Kidney (tissue), 14 donors: ENCODE data around the gene SNCAIP. TPM values are rescaled to one million over a fixed set of nuclear protein-coding genes. Genes with fewer than 3 reads are reported as not detected.

Source experiments
- DNase-seq, 5 donors: peaks; one replicate each; pipeline ENCODE4 v3.0.0-alpha.2; 2013 to 2020
- FAIRE-seq: peaks from 2 replicates; lab custom pipeline; 2012; peaks lifted over from hg19 to GRCh38; lab: Jason Lieb, UNC
- H3K27ac ChIP-seq, 2 donors: one replicate each; pipeline ENCODE4 v1.7.0; 2013; ENCODE audit warnings: low read depth in 2 of 2, low read length in 2 of 2, inconsistent platforms in 1 of 2
- H3K27me3 ChIP-seq: one replicate; pipeline ENCODE4 v1.7.1; 2013; ENCODE audit warnings: low read length, inconsistent platforms; ENCODE audit not compliant: control insufficient read depth, insufficient read depth
- H3K36me3 ChIP-seq, 3 donors: one replicate each; pipeline versions ENCODE4 v1.7.0 to v1.7.1; 2013; ENCODE audit warnings: low read length in 3 of 3, control low read depth in 1 of 3, inconsistent platforms in 1 of 3; ENCODE audit not compliant: insufficient read depth in 3 of 3, control insufficient read depth in 2 of 3
- H3K4me1 ChIP-seq, 3 donors: one replicate each; pipeline versions ENCODE4 v1.7.0 to v1.7.1; 2013; ENCODE audit warnings: low read length in 3 of 3, inconsistent platforms in 1 of 3, low read depth in 1 of 3; ENCODE audit not compliant: control insufficient read depth in 2 of 3, insufficient read depth in 2 of 3
- H3K4me3 ChIP-seq, 3 donors: one replicate each; pipeline versions ENCODE4 v1.7.0 to v1.8.1; 2013; ENCODE audit warnings: low read length in 3 of 3, control low read depth in 1 of 3, inconsistent platforms in 1 of 3
- H3K9ac ChIP-seq, 3 donors: one replicate each; pipeline versions ENCODE4 v1.7.0 to v1.7.1; 2013; ENCODE audit warnings: low read length in 3 of 3, control low read depth in 1 of 3, inconsistent platforms in 1 of 3
- H3K9me3 ChIP-seq, 3 donors: one replicate each; pipeline versions ENCODE4 v1.7.0 to v1.7.1; 2013; ENCODE audit warnings: low read length in 3 of 3, control low read depth in 1 of 3, inconsistent platforms in 1 of 3; ENCODE audit not compliant: control insufficient read depth in 2 of 3, insufficient read depth in 1 of 3
- intact Hi-C: fragments of 100-400 bp; cut with DNase I; formaldehyde crosslinking; loops from one replicate; pipeline ENCODE4 v1.11.1; 2022
- polyA plus RNA-seq: library from polyadenylated mRNA; stranded (reverse); fragments of 350-450 nt; fragmentation: Illumina TruSeq; extraction: RNeasy Lipid Tissue Mini Kit (QIAGEN cat#74804); gene quantifications from one replicate; pipeline ENCODE4 v1.2.3, GENCODE V29; 2014; ENCODE audit warnings: low read depth, low replicate concordance; ENCODE audit not compliant: insufficient read depth
- total RNA-seq: library from RNA; stranded (reverse); fragmentation: NEBNext Ultra II Directional; extraction: Animal tissue kit (Norgen Biotek cat#: 25700); gene quantifications from one replicate; pipeline ENCODE4 v1.2.1, GENCODE V29; 2021
- TF ChIP-seq, protein P1 (sequence below): IDR thresholded peaks from 3 replicates; pipeline ENCODE4 v1.5.1; 2012; ENCODE audit warnings: mild to moderate bottlenecking, moderate library complexity, borderline replicate concordance; ENCODE audit not compliant: insufficient read depth; ENCODE audit errors: extremely low read depth
- donor health status: control.
- donor health status: control.
- donor health status: control.
- donor health status: control.
- donor health status: control.
- donor health status: DM: yes; HTN: yes; CAD: no.
- donor health status: Normal renal cell carcinoma (clear cell type).

Gene SNCAIP
- total and polyA plus RNA-seq, 2 donors from 2014 or later = 0.82 to 7.8 TPM

DNA sequence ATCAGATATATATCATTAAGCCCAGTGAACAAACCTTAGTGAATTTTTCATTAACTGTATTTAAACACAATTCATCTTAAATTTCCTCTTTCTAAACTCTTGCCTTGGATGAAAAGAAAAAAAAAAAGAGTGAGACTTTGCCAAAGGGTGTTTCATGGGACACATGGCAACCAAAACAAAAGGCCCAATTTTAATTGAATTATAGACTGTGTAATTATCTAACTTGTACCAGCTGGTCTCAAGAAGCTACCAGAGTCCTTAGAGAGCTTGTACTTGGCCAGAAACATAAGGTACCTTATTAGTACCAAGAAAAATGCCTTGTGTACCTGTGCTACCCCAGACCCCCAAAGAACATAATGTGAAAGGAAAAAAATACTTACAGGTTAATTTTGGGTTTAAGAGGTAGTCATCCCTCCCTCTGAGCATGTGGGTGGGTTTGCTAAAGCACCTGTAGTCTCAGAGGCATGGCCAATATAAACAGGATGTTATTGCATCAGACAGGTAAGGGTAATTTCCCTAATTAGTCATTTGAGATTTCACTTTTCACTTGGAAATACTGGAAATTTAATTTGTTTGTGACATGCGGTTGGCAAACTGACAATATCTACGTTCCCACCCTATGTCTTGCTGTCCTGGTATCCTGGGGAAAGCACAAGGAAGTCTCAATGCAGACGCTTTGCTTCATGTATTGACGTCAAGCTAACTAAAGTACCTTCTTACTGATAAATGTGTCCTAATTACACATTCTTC, 90.1 kb downstream of the SNCAIP start:
- TF ChIP-seq, protein P1, sequence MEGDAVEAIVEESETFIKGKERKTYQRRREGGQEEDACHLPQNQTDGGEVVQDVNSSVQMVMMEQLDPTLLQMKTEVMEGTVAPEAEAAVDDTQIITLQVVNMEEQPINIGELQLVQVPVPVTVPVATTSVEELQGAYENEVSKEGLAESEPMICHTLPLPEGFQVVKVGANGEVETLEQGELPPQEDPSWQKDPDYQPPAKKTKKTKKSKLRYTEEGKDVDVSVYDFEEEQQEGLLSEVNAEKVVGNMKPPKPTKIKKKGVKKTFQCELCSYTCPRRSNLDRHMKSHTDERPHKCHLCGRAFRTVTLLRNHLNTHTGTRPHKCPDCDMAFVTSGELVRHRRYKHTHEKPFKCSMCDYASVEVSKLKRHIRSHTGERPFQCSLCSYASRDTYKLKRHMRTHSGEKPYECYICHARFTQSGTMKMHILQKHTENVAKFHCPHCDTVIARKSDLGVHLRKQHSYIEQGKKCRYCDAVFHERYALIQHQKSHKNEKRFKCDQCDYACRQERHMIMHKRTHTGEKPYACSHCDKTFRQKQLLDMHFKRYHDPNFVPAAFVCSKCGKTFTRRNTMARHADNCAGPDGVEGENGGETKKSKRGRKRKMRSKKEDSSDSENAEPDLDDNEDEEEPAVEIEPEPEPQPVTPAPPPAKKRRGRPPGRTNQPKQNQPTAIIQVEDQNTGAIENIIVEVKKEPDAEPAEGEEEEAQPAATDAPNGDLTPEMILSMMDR = no peak
- Histone ChIP-seq H3K27me3 (no peaks in the 10 kb centered on the region), H3K4me1 (peaks cover 0 to 2% (median 0%) of the 10 kb centered on the region in 3 donors), H3K27ac (no peak overlapping the region), H3K9ac (no peak overlapping the region), H3K36me3 (no peaks in the 10 kb centered on the region), H3K4me3 (no peak overlapping the region), H3K9me3 (no peaks in the 10 kb centered on the region)
- FAIRE-seq (no peak), DNase-seq (no peak)
- intact Hi-C loops = no loop called here

DNA sequence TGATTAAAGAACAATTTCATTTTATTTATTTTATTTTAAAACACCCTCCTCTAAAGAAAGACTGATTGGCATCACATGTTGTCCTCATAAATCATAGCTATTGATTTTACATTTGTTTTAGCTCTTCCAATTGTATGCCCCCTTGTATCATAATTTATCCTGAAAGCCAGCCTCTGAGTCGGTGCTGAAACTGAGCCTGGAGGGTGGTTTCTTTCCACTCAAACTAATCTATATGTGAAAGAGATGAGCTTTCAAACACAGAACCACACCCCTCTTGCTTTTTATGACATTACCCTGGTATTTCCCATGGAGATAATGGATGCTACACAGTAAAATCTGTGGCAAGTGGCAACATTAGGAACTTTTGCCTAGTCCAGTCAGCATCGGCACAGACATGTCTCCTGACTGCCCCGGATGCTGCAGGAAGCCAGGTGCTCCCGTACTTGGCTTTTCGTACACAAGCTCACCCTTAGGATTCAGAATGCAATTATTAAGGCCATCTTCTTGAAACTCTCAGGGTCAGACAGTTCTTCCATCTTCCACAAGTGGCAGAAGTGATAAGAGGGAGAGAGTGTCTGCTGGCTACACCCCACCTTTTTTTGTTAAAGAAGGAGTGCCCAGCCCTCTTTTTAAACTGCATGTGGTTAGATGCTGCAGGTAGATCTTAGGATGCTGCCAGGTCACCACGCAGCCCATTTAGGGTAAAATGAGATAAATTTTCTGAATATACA, 91.1 kb downstream of the SNCAIP start:
- H3K27me3 ChIP-seq = no peaks in the 10 kb centered on the region
- FAIRE-seq (no peak), DNase-seq (no peak)
- intact Hi-C loops = no loop called here
- TF ChIP-seq, protein P1 = no peak
- no peak overlapping the region for H3K4me3 ChIP-seq
- H3K9ac ChIP-seq = no peak overlapping the region
- no peak overlapping the region for H3K27ac ChIP-seq
- peaks cover 0 to 2% (median 0%) of the 10 kb centered on the region in 3 donors for H3K4me1 ChIP-seq
- H3K36me3 ChIP-seq = no peaks in the 10 kb centered on the region
- no peaks in the 10 kb centered on the region for H3K9me3 ChIP-seq

DNA sequence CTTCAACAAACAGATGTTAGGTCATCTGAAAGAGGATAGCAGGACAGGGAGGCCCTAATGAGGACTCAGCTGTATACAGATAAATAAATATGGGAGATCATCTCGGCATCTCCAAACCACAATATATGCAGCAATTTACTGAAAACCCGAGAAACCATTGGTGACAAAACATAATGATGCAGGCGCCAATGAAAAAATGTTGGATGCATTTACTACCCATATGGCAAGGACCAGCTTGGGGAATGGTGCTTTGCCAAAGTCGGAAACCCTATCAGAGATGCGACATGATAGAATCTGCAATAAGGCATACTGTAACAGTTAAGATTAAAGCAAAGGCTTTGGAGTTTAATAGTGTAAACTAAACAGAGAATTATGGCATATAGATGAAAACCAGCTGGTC, 92.0 kb downstream of the SNCAIP start:
- peak in 3 of 5 donors; percentile 21 to 60 (median 45) for DNase-seq
- Histone ChIP-seq H3K4me1 (peaks cover 0 to 2% (median 0%) of the 10 kb centered on the region in 3 donors), H3K4me3 (no peak overlapping the region), H3K9me3 (no peaks in the 10 kb centered on the region), H3K27me3 (no peaks in the 10 kb centered on the region), H3K9ac (no peak overlapping the region), H3K27ac (no peak overlapping the region), H3K36me3 (no peaks in the 10 kb centered on the region)
- FAIRE-seq = no peak
- intact Hi-C loops = no loop called here
- TF ChIP-seq, protein P1 = no peak
